IMR-90 (cell line): Measurements from ENCODE around the gene POLR2C. TPM values are rescaled to one million over a fixed set of nuclear protein-coding genes. Genes with fewer than 3 reads are reported as not detected.

Source experiments
- ATAC-seq: fragments of 200-7000 bp; cut with Tn5 transposase; 2 replicates; pipeline ENCODE4 v1.9.1; 2020; ENCODE audit warnings: low read depth, mild to moderate bottlenecking, moderate library complexity
- BruUV-seq: library from RNA; stranded (reverse); fragments of 400-500 nt; replicated peaks from 2 replicates; lab custom pipeline; 2021; lab: Mats Ljungman, UMichigan
- CTCF ChIA-PET: fragments of 300-600 bp; formaldehyde crosslinking; extraction: SDS; loops from one replicate; lab custom pipeline; 2021; ENCODE audit warnings: antibody characterized with exemption; lab: Yijun Ruan, JAX
- POLR2A ChIA-PET: fragments of 300-600 bp; sonication (Branson Sonifier 250); formaldehyde crosslinking; loops from one replicate; lab custom pipeline; 2022; ENCODE audit warnings: antibody characterized with exemption; ENCODE audit not compliant: unreplicated experiment; lab: Charles Lee
- DNase-seq: peaks from one replicate; pipeline ENCODE4 v3.0.0; 2013
- H2AFZ ChIP-seq: replicated peaks from 2 replicates; pipeline ENCODE3; 2013; ENCODE audit warnings: low read length, mild to moderate bottlenecking; ENCODE audit not compliant: poor library complexity
- H2AK5ac ChIP-seq: 2 replicates; pipeline ENCODE4 v1.6.1; 2013; ENCODE audit warnings: low read depth, low read length, inconsistent platforms
- H2AK9ac ChIP-seq: replicated peaks from 2 replicates; pipeline ENCODE3; 2013; ENCODE audit warnings: mild to moderate bottlenecking, low read depth, low read length, moderate library complexity; ENCODE audit not compliant: poor library complexity
- H2BK120ac ChIP-seq: 2 replicates; pipeline ENCODE4 v1.6.1; 2013; ENCODE audit warnings: low read depth, low read length, inconsistent platforms
- H2BK15ac ChIP-seq: 3 replicates; pipeline ENCODE4 v1.6.1; 2013; ENCODE audit warnings: low read depth, low read length, inconsistent platforms
- H2BK20ac ChIP-seq: 2 replicates; pipeline ENCODE4 v1.6.1; 2013; ENCODE audit warnings: low read depth, mild to moderate bottlenecking, inconsistent platforms, low read length, moderate library complexity
- H2BK5ac ChIP-seq: 2 replicates; pipeline ENCODE4 v1.6.1; 2013; ENCODE audit warnings: mild to moderate bottlenecking, low read depth, low read length, inconsistent platforms; ENCODE audit not compliant: poor library complexity, severe bottlenecking
- H3K14ac ChIP-seq: replicated peaks from 2 replicates; pipeline ENCODE4 v1.6.1; 2013; ENCODE audit warnings: low read depth, low read length, inconsistent platforms
- H3K18ac ChIP-seq: 2 replicates; pipeline ENCODE4 v1.6.1; 2013; ENCODE audit warnings: low read depth, low read length, control low read depth
- H3K23ac ChIP-seq: 2 replicates; pipeline ENCODE4 v1.6.1; 2013; ENCODE audit warnings: low read depth, low read length, inconsistent platforms
- H3K27ac ChIP-seq: 2 replicates; pipeline ENCODE4 v1.5.1; 2013; ENCODE audit warnings: mild to moderate bottlenecking, control low read depth, low read length; ENCODE audit not compliant: insufficient read depth
- H3K27me3 ChIP-seq: 2 replicates; pipeline ENCODE4 v1.6.1; 2013; ENCODE audit warnings: low read length; ENCODE audit not compliant: control insufficient read depth, insufficient read depth
- H3K36me3 ChIP-seq: 2 replicates; pipeline ENCODE4 v1.6.1; 2013; ENCODE audit warnings: low read length, mixed read lengths; ENCODE audit not compliant: control insufficient read depth, insufficient read depth
- H3K4ac ChIP-seq: 2 replicates; pipeline ENCODE4 v1.6.1; 2013; ENCODE audit warnings: low read depth, low read length, inconsistent platforms
- H3K4me1 ChIP-seq: 2 replicates; pipeline ENCODE4 v1.6.1; 2013; ENCODE audit warnings: low read length, mixed read lengths; ENCODE audit not compliant: control insufficient read depth, insufficient read depth
- H3K4me2 ChIP-seq: 2 replicates; pipeline ENCODE4 v1.6.1; 2013; ENCODE audit warnings: low read depth, mild to moderate bottlenecking, control low read depth, low read length, moderate library complexity
- H3K4me3 ChIP-seq: 2 replicates; pipeline ENCODE4 v1.5.1; 2013; ENCODE audit warnings: low read depth, mild to moderate bottlenecking, control low read depth, low read length, moderate library complexity; ENCODE audit not compliant: insufficient read depth
- H3K56ac ChIP-seq: 2 replicates; pipeline ENCODE4 v1.6.1; 2013; ENCODE audit warnings: low read length, inconsistent platforms; ENCODE audit not compliant: insufficient read depth; ENCODE audit errors: extremely low read depth
- H3K79me1 ChIP-seq, 2 experiments: 2 replicates each; pipeline ENCODE4 v1.6.1; 2013; ENCODE audit warnings: low read length in 2 of 2, inconsistent platforms in 1 of 2, low read depth in 1 of 2
- H3K9ac ChIP-seq: 2 replicates; pipeline ENCODE4 v1.6.1; 2013; ENCODE audit warnings: low read depth, low read length, control low read depth
- H3K9me1 ChIP-seq: 2 replicates; pipeline ENCODE4 v1.6.1; 2013; ENCODE audit warnings: low read length, inconsistent platforms; ENCODE audit not compliant: insufficient read depth
- H3K9me3 ChIP-seq: 2 replicates; pipeline ENCODE4 v1.6.1; 2013; ENCODE audit warnings: low read length; ENCODE audit not compliant: control insufficient read depth, insufficient read depth
- H4K20me1 ChIP-seq: 2 replicates; pipeline ENCODE4 v1.6.1; 2013; ENCODE audit warnings: low read length, inconsistent platforms; ENCODE audit not compliant: insufficient read depth
- H4K5ac ChIP-seq: 2 replicates; pipeline ENCODE4 v1.6.1; 2013; ENCODE audit warnings: mild to moderate bottlenecking, low read depth, low read length, control low read depth
- H4K8ac ChIP-seq, 2 experiments: 2 replicates each; pipeline ENCODE4 v1.6.1; 2013; ENCODE audit warnings: low read depth in 2 of 2, low read length in 2 of 2, control low read depth in 1 of 2, inconsistent platforms in 1 of 2
- H4K91ac ChIP-seq: 2 replicates; pipeline ENCODE4 v1.6.1; 2013; ENCODE audit warnings: low read depth, low read length, inconsistent platforms; ENCODE audit not compliant: insufficient read depth
- CHD1 ChIP-seq: IDR thresholded peaks from 2 replicates; pipeline ENCODE4 v1.6.1; 2012; ENCODE audit warnings: low read depth, low read length, improper control_type of control experiment
- CTCF ChIP-seq: conservative IDR thresholded peaks from 2 replicates; pipeline ENCODE4 v1.5.1; 2012; ENCODE audit warnings: mild to moderate bottlenecking, low read depth, low read length, improper control_type of control experiment
- NFE2L2 ChIP-seq: fragments of 150-350 bp; IDR thresholded peaks from 2 replicates; pipeline ENCODE4 v1.6.1; 2016; ENCODE audit warnings: low read depth, mild to moderate bottlenecking, low read length
- RAD21 ChIP-seq: IDR thresholded peaks from 2 replicates; pipeline ENCODE4 v1.6.1; 2012; ENCODE audit warnings: low read length, improper control_type of control experiment
- SMC3 ChIP-seq: fragments of 150-350 bp; IDR thresholded peaks from 2 replicates; pipeline ENCODE4 v1.6.1; 2016; ENCODE audit warnings: low read depth, mild to moderate bottlenecking, antibody characterized with exemption, low read length, moderate library complexity
- USF2 ChIP-seq: fragments of 150-350 bp; IDR thresholded peaks from 2 replicates; pipeline ENCODE4 v1.6.1; 2017; ENCODE audit warnings: mild to moderate bottlenecking, antibody characterized with exemption, low read length, low read depth
- WGBS, 2 experiments: methylation state at CpG; one replicate each; pipeline versions ENCODE4 v1.1.5 to v1.1.7; 2013; ENCODE audit warnings: missing lambda C conversion rate in 2 of 2; ENCODE audit not compliant: insufficient read length in 1 of 2; ENCODE audit errors: extremely low coverage in 2 of 2; 5-methylcytosine and 5-hydroxymethylcytosine counted together
- dilution Hi-C: fragments of 300-500 bp; cut with HindIII; formaldehyde crosslinking; loops from one replicate; pipeline ENCODE4 v1.14.3; 2018; ENCODE audit warnings: low sequenced_read_pairs; ENCODE audit not compliant: unreplicated experiment
- in situ Hi-C: fragments of 300-500 bp; cut with MboI; formaldehyde crosslinking; loops from 3 replicates; pipeline ENCODE4 v1.14.3; 2019; ENCODE audit warnings: low sequenced_read_pairs, inconsistent platforms, mixed read lengths
- intact Hi-C: fragments of 100-400 bp; cut with micrococcal nuclease; formaldehyde crosslinking; loops from 2 replicates; pipeline ENCODE4 v1.10.0; 2022
- polyA plus RNA-seq, 3 experiments: library from polyadenylated mRNA; depleted of rRNA; stranded (reverse); fragments of >200 nt; gene quantifications; 2 replicates each; pipeline ENCODE4 v1.2.3, GENCODE V29; 2012; ENCODE audit warnings: low replicate concordance in 1 of 3
- total RNA-seq: library from RNA; depleted of rRNA; stranded (reverse); fragments of >200 nt; gene quantifications from 2 replicates; pipeline ENCODE4 v1.2.3, GENCODE V29; 2012

The POLR2C gene
- total and polyA plus RNA-seq, 2 of the 4 experiments (the other 2 are of a cell fraction): 137 to 340 TPM

GRCh38 chr16:57519796-57520360 lies 57.4 kb downstream of the POLR2C start:
- Histone ChIP-seq H3K79me1 (no peaks in the 10 kb centered on the region), H3K4me2 (no peak overlapping the region), H3K4me1 (no peaks in the 10 kb centered on the region; the same call in 1 of the 2 replicates), H3K23ac (no peak overlapping the region), H3K36me3 (peaks cover 20% of the 10 kb centered on the region), H2BK120ac (no peak overlapping the region), H2BK5ac (no peak overlapping the region), H3K9me3 (no peaks in the 10 kb centered on the region), H2AK5ac (no peak overlapping the region), H3K56ac (no peak overlapping the region), H3K27me3 (no peaks in the 10 kb centered on the region), H3K27ac (no peak overlapping the region), H2AFZ (peak overlapping the region; percentile 16), H3K4me3 (no peak overlapping the region), H4K91ac (no peak overlapping the region), H4K8ac (no peak overlapping the region), H4K5ac (no peak overlapping the region), H2BK20ac (no peak overlapping the region), H2BK15ac (no peak overlapping the region), H3K9ac (no peak overlapping the region), H3K14ac (no peak overlapping the region), H3K9me1 (peaks cover 6% of the 10 kb centered on the region; the same call in 1 of the 2 replicates), H3K4ac (no peak overlapping the region), H2AK9ac (no peak overlapping the region), H3K18ac (no peak overlapping the region), H4K20me1 (no peaks in the 10 kb centered on the region)
- dilution Hi-C loops: no loop called here
- intact Hi-C loops: loop anchor here (1.0 to 2.0 kb wide), 3 partner anchors 58 to 101 kb away; partner anchors contain the start of gene POLR2C
- 45% methylated on average over 8 of the region's 10 CpGs; no CpG with 5 or more reads in 1 of the 2 experiments for WGBS, 2 experiments
- ATAC-seq: peak; percentile 96
- POLR2A ChIA-PET: no interaction called here
- in situ Hi-C loops: loop anchor here (5.0 kb wide), 1 partner anchor 218 kb away; no protein-coding TSS in a partner anchor
- CTCF ChIA-PET: interaction anchor here (0.5 to 1.6 kb wide), 9 partner anchors 8 to 217 kb away, joined by 3 to 8 read pairs (median 4); no protein-coding TSS in a partner anchor
- DNase-seq: peak; percentile 52
- TF ChIP-seq SMC3 (peak; percentile 88), RAD21 (peak; percentile 88), CHD1 (no peak), NFE2L2 (no peak), USF2 (no peak), CTCF (peak; percentile 90)
- no TSS peak for BruUV-seq
